ENCODE results near the gene RPL31. TPM values are rescaled to one million over a fixed set of nuclear protein-coding genes. Genes with fewer than 3 reads are reported as not detected.

RPL31 gene
- total RNA-seq, 2 donors from 2014 or later: 511 to 520 TPM

- Histone ChIP-seq H3K27ac (no peak overlapping the region), H3K27me3 (replicated peaks; ENCODE audit: insufficient read depth) (no peaks in the 10 kb centered on the region), H3K4me1 (ENCODE audit: control insufficient read depth in 1 of 2, low read depth in 2 of 2) (peaks cover 9 to 20% of the 10 kb centered on the region in 2 donors), H3K4me3 (no peak overlapping the region), H3K36me3 (peaks cover 22% of the 10 kb centered on the region), H3K9me3 (no peaks in the 10 kb centered on the region)
- ATAC-seq (ENCODE audit: insufficient number of reproducible peaks, low FRiP score, low read depth) (no peak), DNase-seq (ENCODE audit: low spot score) (no peak)
- TF ChIP-seq CTCF (IDR thresholded peaks at IDR 0.05): no peak
Observed at GRCh38 chr2:100975521-100975785, 26.6 kb upstream of the RPL31 start.

GRCh38 chr2:100976061-100976460, 26.0 kb upstream of the RPL31 start:
- Histone ChIP-seq H3K27me3 (replicated peaks; ENCODE audit: insufficient read depth) (no peaks in the 10 kb centered on the region), H3K4me3 (no peak overlapping the region), H3K36me3 (peaks cover 18% of the 10 kb centered on the region), H3K4me1 (ENCODE audit: control insufficient read depth in 1 of 2, low read depth in 2 of 2) (peaks cover 9 to 20% of the 10 kb centered on the region in 2 donors), H3K27ac (no peak overlapping the region), H3K9me3 (no peaks in the 10 kb centered on the region)
- no peak for TF ChIP-seq CTCF (IDR thresholded peaks at IDR 0.05)
- ATAC-seq (ENCODE audit: insufficient number of reproducible peaks, low FRiP score, low read depth) (no peak), DNase-seq (ENCODE audit: low spot score) (no peak)

GRCh38 chr2:100976645-100977391, 25.3 kb upstream of the RPL31 start:
- H3K27ac ChIP-seq: peak overlapping the region; percentile 89 to 93

GRCh38 chr2:100977511-100977910, 24.6 kb upstream of the RPL31 start:
- H3K9me3 ChIP-seq: no peaks in the 10 kb centered on the region
- DNase-seq (ENCODE audit: low spot score) (no peak), ATAC-seq (ENCODE audit: insufficient number of reproducible peaks, low FRiP score, low read depth) (no peak)
- peak overlapping the region; percentile 89 to 93 for H3K27ac ChIP-seq
- H3K4me3 ChIP-seq: no peak overlapping the region
- peaks cover 12% of the 10 kb centered on the region for H3K36me3 ChIP-seq
- no peak for TF ChIP-seq CTCF (IDR thresholded peaks at IDR 0.05)
- no peaks in the 10 kb centered on the region for H3K27me3 ChIP-seq (replicated peaks; ENCODE audit: insufficient read depth)
- peaks cover 9 to 20% of the 10 kb centered on the region in 2 donors for H3K4me1 ChIP-seq (ENCODE audit: control insufficient read depth in 1 of 2, low read depth in 2 of 2)

More at GRCh38 chr2:100976645-100977391, 25.3 kb upstream of the RPL31 start:
- H3K4me1 ChIP-seq (ENCODE audit: control insufficient read depth in 1 of 2, low read depth in 2 of 2): peaks cover 9 to 20% of the 10 kb centered on the region in 2 donors
- no peaks in the 10 kb centered on the region for H3K9me3 ChIP-seq
- H3K27me3 ChIP-seq (replicated peaks; ENCODE audit: insufficient read depth): no peaks in the 10 kb centered on the region
- peaks cover 12% of the 10 kb centered on the region for H3K36me3 ChIP-seq
- H3K4me3 ChIP-seq: no peak overlapping the region
- TF ChIP-seq CTCF (IDR thresholded peaks at IDR 0.05): no peak
- ATAC-seq (ENCODE audit: insufficient number of reproducible peaks, low FRiP score, low read depth): no peak
- DNase-seq (ENCODE audit: low spot score): no peak

- H3K4me3 ChIP-seq: peak overlapping the region; percentile 58
- no peak for TF ChIP-seq CTCF (IDR thresholded peaks at IDR 0.05)
- H3K27ac ChIP-seq: peak overlapping the region; percentile 89 to 93
- H3K27me3 ChIP-seq (replicated peaks; ENCODE audit: insufficient read depth): no peaks in the 10 kb centered on the region
- peaks cover 12 to 24% of the 10 kb centered on the region in 2 donors for H3K4me1 ChIP-seq (ENCODE audit: control insufficient read depth in 1 of 2, low read depth in 2 of 2)
- peaks cover 13% of the 10 kb centered on the region for H3K36me3 ChIP-seq
- ATAC-seq (ENCODE audit: insufficient number of reproducible peaks, low FRiP score, low read depth) (peak; percentile 83), DNase-seq (ENCODE audit: low spot score) (peak; percentile 64)
- no peaks in the 10 kb centered on the region for H3K9me3 ChIP-seq
Observed at GRCh38 chr2:100978582-100979191, 23.4 kb upstream of the RPL31 start.
